Panc1 (cell line): ENCODE data around the gene FLVCR2. TPM values are rescaled to one million over a fixed set of nuclear protein-coding genes. Genes with fewer than 3 reads are reported as not detected.

Source experiments
- ATAC-seq: fragments of 200-7000 bp; cut with Tn5 transposase; 2 replicates; pipeline ENCODE4 v1.9.1; 2020; ENCODE audit warnings: mild to moderate bottlenecking, moderate library complexity
- BruUV-seq: library from RNA; stranded (reverse); fragments of 400-500 nt; replicated peaks from 2 replicates; lab custom pipeline; 2021; lab: Mats Ljungman, UMichigan
- CTCF ChIA-PET: fragments of 300-600 bp; sonication (Branson Sonifier 250); formaldehyde crosslinking; loops from one replicate; lab custom pipeline; 2022; ENCODE audit warnings: antibody characterized with exemption; lab: Charles Lee
- POLR2A ChIA-PET: fragments of 300-600 bp; sonication (Branson Sonifier 250); formaldehyde crosslinking; loops from one replicate; lab custom pipeline; 2022; ENCODE audit warnings: antibody characterized with exemption; lab: Charles Lee
- DNase-seq: peaks from one replicate; pipeline ENCODE4 v3.0.0-alpha.2; 2010; ENCODE audit warnings: low read depth, low spot score
- H3K27ac ChIP-seq: 2 replicates; pipeline ENCODE4 v1.5.1; 2011; ENCODE audit warnings: mild to moderate bottlenecking, low read length, inconsistent platforms
- H3K27me3 ChIP-seq: fragments of 200-500 bp; sonication (Bioruptor generic); 2 replicates; pipeline ENCODE4 v1.6.0; 2014; ENCODE audit warnings: low read length, inconsistent platforms; ENCODE audit not compliant: control insufficient read depth, insufficient read depth
- H3K36me3 ChIP-seq: fragments of 200-500 bp; sonication (Bioruptor generic); 2 replicates; pipeline ENCODE4 v1.5.1; 2014; ENCODE audit warnings: inconsistent platforms, mild to moderate bottlenecking, low read length, moderate library complexity; ENCODE audit not compliant: control insufficient read depth, insufficient read depth
- H3K4me1 ChIP-seq: 2 replicates; pipeline ENCODE4 v1.5.1; 2011; ENCODE audit warnings: inconsistent platforms, mild to moderate bottlenecking, low read length, moderate library complexity; ENCODE audit not compliant: control insufficient read depth, insufficient read depth
- H3K4me3 ChIP-seq, 2 experiments: 2 replicates each; pipeline ENCODE4 v1.5.1; 2011 to 2012; ENCODE audit warnings: low read depth in 2 of 2, low read length in 2 of 2, mild to moderate bottlenecking in 2 of 2, inconsistent platforms in 1 of 2, moderate library complexity in 1 of 2
- H3K9me3 ChIP-seq: fragments of 200-500 bp; sonication (Bioruptor generic); 2 replicates; pipeline ENCODE4 v1.5.1; 2014; ENCODE audit warnings: low read depth, mild to moderate bottlenecking, inconsistent platforms, low read length, moderate library complexity; ENCODE audit not compliant: control insufficient read depth, insufficient read depth
- CTCF ChIP-seq: fragments of 450-650 bp; IDR thresholded peaks from 2 replicates; pipeline ENCODE4 v1.5.1; 2017; ENCODE audit warnings: mild to moderate bottlenecking
- POLR2AphosphoS5 ChIP-seq: IDR thresholded peaks from 2 replicates; pipeline ENCODE4 v1.6.1; 2012; ENCODE audit warnings: mild to moderate bottlenecking, low read depth, low read length, moderate library complexity
- REST ChIP-seq, 2 experiments: IDR thresholded peaks; 2 replicates each; pipeline ENCODE4 v1.6.1; 2011 to 2012; ENCODE audit warnings: low read depth in 2 of 2, control low read depth in 1 of 2, low read length in 1 of 2, mild to moderate bottlenecking in 1 of 2, moderate library complexity in 1 of 2; ENCODE audit not compliant: insufficient read depth in 1 of 2
- SIN3A ChIP-seq: IDR thresholded peaks from 2 replicates; pipeline ENCODE4 v1.6.1; 2012; ENCODE audit warnings: low read depth, mild to moderate bottlenecking, low read length, moderate library complexity, borderline replicate concordance; ENCODE audit not compliant: insufficient read depth
- TCF7L2 ChIP-seq: IDR thresholded peaks from 2 replicates; pipeline ENCODE4 v1.6.1; 2011; ENCODE audit warnings: mild to moderate bottlenecking, low read depth, low read length, inconsistent platforms
- in situ Hi-C: cut with HindIII; loops from 2 replicates; pipeline ENCODE4 v1.10.0; 2016; ENCODE audit warnings: low sequenced_read_pairs, low pct_unique_long_range_greater_than_20kb
- intact Hi-C: fragments of 100-400 bp; cut with micrococcal nuclease; formaldehyde crosslinking; loops from one replicate; pipeline ENCODE4 v1.10.0; 2022; ENCODE audit not compliant: unreplicated experiment
- total RNA-seq: library from RNA; stranded (reverse); gene quantifications from one replicate; pipeline ENCODE4 v1.2.1, GENCODE V29; 2021; ENCODE audit not compliant: unreplicated experiment

Gene FLVCR2
- total RNA-seq, 1 experiment from 2014 or later: 9.7 TPM

GRCh38 chr14:75634848-75635247 lies 56.4 kb downstream of the FLVCR2 start:
- no peaks in the 10 kb centered on the region for H3K36me3 ChIP-seq
- no peak for TF ChIP-seq TCF7L2
- ATAC-seq (no peak), DNase-seq (no peak)
- POLR2A ChIA-PET: no interaction called here
- no peak overlapping the region for H3K27ac ChIP-seq
- CTCF ChIA-PET: no interaction called here
- in situ Hi-C loops: no loop called here
- H3K4me3 ChIP-seq: no peak overlapping the region
- H3K27me3 ChIP-seq: no peaks in the 10 kb centered on the region
- H3K4me1 ChIP-seq: no peaks in the 10 kb centered on the region
- intact Hi-C loops: no loop called here
- no TSS peak for BruUV-seq
- H3K9me3 ChIP-seq: no peaks in the 10 kb centered on the region

- no peak overlapping the region for H3K4me3 ChIP-seq
- no peaks in the 10 kb centered on the region for H3K4me1 ChIP-seq
- H3K27me3 ChIP-seq: no peaks in the 10 kb centered on the region
- H3K36me3 ChIP-seq: no peaks in the 10 kb centered on the region
- intact Hi-C loops: no loop called here
- ChIA-PET POLR2A (no interaction called here), CTCF (no interaction called here)
- H3K27ac ChIP-seq: no peak overlapping the region
- in situ Hi-C loops: no loop called here
- no TSS peak for BruUV-seq
- no peak for TF ChIP-seq REST (IDR thresholded peaks at IDR 0.05; ENCODE audit: insufficient read depth in 1 of 2, low read depth in 2 of 2, low read length in 1 of 2)
- no peak for TF ChIP-seq POLR2AphosphoS5
- ATAC-seq (no peak), DNase-seq (no peak)
- no peaks in the 10 kb centered on the region for H3K9me3 ChIP-seq
Measured at GRCh38 chr14:75636100-75636692, 57.8 kb downstream of the FLVCR2 start.

GRCh38 chr14:75640876-75641275 lies 62.5 kb downstream of the FLVCR2 start:
- Histone ChIP-seq H3K36me3 (no peaks in the 10 kb centered on the region), H3K27ac (no peak overlapping the region), H3K4me1 (no peaks in the 10 kb centered on the region; the same call in 1 of the 2 replicates), H3K4me3 (no peak overlapping the region), H3K27me3 (no peaks in the 10 kb centered on the region), H3K9me3 (no peaks in the 10 kb centered on the region)
- CTCF ChIA-PET: no interaction called here
- in situ Hi-C loops (no loop called here), intact Hi-C loops (no loop called here)
- POLR2A ChIA-PET: no interaction called here
- TF ChIP-seq POLR2AphosphoS5: no peak
- no peak for TF ChIP-seq TCF7L2
- TF ChIP-seq CTCF: no peak
- no peak for TF ChIP-seq REST (IDR thresholded peaks at IDR 0.05; ENCODE audit: insufficient read depth in 1 of 2, low read depth in 2 of 2, low read length in 1 of 2)
- TF ChIP-seq SIN3A: no peak
- DNase-seq (no peak), ATAC-seq (no peak)
- no TSS peak for BruUV-seq
